EH (cell line): ENCODE measurements around the gene SIGLEC10.
"Not testable (repeated sequence)": the region's sequence is repeated elsewhere in the genome, so short reads cannot be mapped to it uniquely, and the experiment has no call there.

Source experiments
- DNase-seq: peaks from one replicate; pipeline ENCODE4 v3.0.0-alpha.2; 2015; ENCODE audit warnings: low read depth

The SIGLEC10 gene

DNA sequence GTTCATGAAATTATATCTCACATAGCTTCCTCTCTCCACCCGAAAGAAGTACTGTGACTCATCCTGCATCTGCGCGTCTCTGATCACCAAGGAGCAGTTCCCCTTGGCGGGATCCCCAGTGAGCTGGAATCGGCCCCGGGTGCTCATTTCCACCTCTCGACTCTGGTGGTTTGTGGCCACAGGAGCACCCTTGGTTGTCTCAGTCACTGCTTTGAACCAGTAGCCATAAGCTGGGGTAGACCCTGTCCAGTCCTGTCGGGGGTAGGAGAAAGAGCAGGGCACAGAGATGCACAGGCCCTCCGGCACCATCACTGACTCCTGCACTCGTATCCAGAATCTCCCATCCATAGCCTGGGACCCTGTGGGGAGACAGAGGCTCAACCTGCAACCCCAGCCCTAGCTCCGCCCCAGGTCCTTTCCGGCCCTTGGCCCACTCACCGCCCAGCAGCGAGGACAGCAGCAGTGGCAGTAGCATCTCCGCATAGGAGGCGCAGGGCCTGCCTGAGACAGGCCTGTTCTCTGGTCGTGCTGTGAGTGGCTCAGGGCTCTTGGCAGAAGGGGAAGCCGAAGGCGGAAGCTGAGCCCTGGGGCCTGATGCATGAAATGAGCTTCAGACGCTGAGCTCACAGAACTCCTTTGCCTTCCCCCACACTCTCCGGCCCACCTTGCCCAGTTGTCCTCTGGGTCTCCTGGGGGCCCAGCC, at the start of gene SIGLEC10:
Gene SIGLEC10 (minus strand): TSS at position 536 of the 703 bp plus-strand sequence. CDS start 61 bp downstream, at position 475.
- DNase-seq = no peak

GRCh38 chr19:51466723-51467122, 49.3 kb upstream of the SIGLEC10 start:
- no peak for DNase-seq

DNA sequence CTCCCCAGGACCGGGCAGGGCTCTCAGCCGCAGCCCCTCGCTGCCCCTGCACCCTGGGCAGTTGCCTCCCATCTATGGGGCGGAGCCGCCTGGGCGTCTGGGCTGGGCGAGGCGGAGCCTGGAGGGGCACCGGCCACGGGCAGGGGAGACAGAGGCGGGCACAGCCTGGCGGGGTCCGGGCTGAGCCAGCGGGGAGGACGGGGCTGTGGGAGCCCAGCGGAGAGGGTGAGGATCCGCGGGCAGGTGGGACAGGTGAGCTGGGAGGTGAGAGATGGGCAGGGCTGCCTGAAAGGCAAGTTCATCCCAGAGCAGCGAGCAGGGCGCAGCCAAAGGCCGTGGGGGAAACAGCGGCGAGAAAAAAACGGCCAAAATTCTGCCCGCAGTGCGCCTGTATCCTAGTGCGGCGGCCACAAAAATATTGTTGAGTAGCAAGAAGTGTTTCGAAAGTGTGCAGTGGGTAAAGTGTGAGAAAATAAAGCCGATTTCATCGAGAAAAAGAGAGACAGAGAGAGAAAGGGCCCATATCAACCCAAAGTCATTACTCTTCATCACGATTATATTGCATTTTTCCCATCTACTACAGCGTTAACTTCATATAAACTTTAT, 46.6 kb upstream of the SIGLEC10 start:
- not testable (repeated sequence) for DNase-seq

GRCh38 chr19:51462681-51463080, 45.2 kb upstream of the SIGLEC10 start:
- no peak for DNase-seq

DNA sequence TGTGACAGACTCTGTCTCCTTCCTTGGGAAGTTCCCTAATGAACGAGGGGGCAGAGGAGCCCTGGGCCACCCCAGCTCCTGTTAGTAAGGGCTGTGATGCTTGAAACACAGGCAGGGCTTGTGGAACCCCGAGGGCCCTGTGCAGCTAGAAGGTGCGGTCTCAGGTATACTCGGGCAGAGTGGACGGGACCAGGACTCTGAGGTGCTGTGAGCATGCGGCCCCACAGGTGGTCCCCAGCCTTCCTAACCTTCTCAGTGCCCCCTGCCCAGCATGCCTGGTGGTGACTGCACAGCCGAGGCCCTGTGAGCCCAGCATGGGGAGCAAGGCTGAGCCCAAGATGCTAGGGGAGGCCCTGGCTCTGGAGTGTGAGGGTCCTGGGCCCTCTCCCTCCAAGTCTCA, 44.8 kb upstream of the SIGLEC10 start:
- DNase-seq = no peak

- DNase-seq = no peak
Measured at GRCh38 chr19:51461723-51462161, 44.3 kb upstream of the SIGLEC10 start.

DNA sequence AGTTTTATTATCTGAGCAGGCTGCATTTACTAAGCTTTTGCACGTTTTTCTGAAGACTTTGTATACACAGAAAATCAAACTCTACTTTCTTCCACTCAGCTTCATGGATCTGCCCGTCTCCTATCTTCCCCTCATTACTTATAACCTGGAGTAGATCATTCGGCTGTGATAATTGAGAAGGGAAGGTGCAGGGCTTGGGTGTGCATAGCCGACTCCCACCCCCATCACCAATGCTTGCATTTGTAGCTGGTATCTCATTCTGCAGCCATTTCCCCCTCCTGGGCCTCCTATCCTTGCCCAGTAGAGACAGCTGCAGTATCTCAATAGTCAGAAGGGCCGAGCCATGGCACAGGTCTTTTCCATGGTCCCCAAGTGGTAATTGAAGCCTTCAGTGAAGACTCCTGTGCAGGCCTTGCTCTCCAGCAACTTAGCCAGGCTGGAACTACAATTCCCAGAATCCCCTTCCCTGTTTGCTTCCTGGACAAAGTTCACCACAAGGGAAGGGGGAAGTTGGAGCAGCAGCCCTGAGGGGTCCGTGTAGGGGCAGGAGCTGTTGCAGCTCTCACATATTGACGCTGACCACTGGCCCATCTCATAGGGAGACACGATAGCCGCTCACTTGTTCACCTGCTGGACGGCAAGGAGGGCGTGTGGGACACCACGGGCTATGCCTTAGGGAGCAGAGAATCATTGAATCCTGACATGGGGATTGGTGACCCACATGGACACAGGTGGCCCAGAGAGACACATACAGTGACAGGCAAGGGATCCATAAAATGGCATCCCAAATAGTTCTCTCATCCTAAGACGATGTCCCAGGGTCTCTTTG, 42.9 kb upstream of the SIGLEC10 start:
- DNase-seq = no peak

DNA sequence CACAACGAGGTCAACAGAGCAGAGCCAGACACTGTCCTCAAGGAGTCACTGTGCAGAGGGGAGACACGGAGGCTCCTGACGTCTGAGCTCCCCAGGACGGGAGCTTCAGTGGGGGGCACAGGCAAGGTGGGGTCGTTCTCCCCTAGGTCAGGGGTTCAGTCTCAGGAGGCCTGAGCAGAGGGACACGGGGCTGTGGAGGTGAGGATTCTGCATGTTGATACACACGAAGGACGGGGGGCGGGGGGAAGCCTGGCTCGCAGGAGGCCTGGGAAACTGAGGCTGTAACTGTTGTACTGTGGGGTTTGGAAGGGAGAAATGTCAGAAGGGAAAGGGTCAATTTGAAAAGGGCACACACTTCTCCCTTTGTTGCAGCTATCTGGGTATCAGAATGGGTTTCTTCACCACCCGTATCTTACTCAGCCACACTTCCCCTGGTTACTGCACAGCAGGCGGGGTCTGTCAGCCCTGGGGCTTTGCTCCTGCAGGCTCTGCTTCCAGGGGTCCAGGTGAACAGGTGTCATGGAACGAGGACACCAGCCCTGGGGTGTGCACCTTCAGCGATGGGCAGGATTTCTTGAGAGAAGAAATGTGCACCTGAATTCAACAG, 41.6 kb upstream of the SIGLEC10 start:
- no peak for DNase-seq

GRCh38 chr19:51458051-51458645, 40.7 kb upstream of the SIGLEC10 start, which contains the start of gene SIGLEC8:
SIGLEC8 (minus strand) TSS chr19:51458454; CDS start chr19:51458387, 67 bp downstream.
- DNase-seq = no peak

GRCh38 chr19:51457351-51458013, 40.0 kb upstream of the SIGLEC10 start:
- DNase-seq = no peak

GRCh38 chr19:51456541-51457290, 39.3 kb upstream of the SIGLEC10 start:
- no peak for DNase-seq

GRCh38 chr19:51450730-51451307, 33.4 kb upstream of the SIGLEC10 start:
- DNase-seq = no peak

DNA sequence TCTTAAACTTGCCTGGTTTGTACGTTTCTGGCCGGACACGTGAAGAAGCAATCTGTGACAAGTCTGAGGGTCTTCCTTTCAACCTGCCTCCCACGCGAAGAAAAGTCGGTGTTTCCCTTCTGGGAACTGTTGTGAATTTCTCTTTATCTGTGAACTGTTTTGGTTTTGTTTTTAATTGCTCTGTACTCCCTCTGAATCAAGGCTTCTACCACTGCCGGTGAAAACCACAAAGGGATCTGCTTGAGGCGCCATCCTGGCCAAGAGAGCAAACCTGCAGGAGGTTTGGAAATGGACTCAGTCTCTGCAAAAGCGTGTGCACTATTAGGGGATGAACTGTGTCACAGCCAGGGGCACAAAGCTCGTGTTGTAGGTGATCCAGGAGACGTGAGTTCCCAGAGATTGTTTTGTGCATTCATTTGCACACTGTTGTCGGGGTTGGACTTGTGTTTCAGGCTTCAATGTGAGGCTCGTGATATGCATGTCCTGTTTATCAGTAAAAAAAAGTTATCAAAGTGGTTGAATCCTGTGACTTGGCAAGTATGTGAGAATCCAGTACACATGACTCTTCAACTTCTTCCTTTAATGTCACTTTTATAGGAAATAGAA, 31.1 kb upstream of the SIGLEC10 start:
- no peak for DNase-seq

DNA sequence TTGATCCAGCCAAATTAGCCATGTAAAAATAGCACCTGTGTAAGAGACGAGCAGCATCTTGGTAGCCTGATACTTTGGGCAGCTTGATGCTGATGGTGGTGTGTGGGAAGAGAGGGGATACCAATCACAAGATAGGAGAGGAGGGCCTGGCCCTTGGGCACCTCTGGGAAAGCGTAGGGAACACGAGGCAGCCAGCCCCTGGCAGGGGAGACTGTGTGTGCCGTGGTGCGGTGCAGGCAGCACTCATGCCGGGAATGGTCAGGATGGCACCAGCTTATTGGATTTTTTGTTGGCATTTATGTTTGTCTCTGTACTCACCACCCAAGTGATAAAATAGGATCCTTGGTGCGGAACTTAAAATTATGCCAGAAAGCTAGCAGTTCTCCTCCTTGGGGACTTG, 30.6 kb upstream of the SIGLEC10 start:
- DNase-seq = no peak

DNA sequence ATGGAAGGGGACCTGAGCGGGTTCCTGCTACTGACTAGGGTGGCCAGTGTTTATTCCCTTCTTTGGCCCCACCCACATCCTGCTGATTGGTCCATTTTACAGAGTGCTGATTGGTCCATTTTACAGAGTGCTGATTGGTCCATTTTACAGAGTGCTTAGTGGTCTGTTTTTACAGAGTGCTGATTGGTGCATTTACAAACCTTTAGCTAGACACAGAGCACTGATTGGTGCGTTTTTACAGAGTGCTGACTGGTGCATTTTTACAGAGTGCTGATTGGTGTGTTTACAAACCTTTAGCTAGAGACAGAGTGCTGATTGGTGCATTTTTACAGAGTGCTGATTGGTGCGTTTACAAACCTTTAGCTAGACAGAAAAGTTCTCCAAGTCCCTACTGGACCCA, 30.1 kb upstream of the SIGLEC10 start:
- not testable (repeated sequence) for DNase-seq

GRCh38 chr19:51441410-51442390, 24.3 kb upstream of the SIGLEC10 start:
- DNase-seq = no peak

DNA sequence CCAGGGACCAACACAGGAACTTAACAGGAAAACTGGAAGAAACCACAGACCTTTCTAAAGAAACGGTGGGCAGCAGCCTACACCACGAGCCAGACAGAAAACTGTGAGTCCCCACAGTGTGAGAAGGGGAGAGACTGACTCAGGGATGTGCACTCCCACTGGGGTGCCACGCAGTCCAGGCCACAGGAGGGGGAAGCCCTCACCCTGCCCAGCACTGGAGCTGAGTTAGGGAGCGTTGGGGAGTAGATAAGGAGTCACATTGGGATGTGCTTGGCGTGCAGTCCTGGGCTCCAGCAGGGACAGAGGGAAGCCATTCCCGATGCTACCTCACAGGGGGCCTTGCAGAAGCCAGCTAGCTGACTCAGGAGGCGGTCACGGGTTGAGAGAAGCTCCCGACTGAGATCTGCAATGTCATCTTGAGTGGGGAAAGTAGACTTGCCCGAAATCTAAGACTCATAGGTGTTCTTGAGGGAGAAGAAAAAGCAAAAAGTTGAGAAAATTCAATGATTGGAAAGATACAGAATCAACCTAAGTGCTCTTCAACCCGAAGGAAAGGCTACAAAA, 23.5 kb upstream of the SIGLEC10 start:
- DNase-seq = no peak

DNA sequence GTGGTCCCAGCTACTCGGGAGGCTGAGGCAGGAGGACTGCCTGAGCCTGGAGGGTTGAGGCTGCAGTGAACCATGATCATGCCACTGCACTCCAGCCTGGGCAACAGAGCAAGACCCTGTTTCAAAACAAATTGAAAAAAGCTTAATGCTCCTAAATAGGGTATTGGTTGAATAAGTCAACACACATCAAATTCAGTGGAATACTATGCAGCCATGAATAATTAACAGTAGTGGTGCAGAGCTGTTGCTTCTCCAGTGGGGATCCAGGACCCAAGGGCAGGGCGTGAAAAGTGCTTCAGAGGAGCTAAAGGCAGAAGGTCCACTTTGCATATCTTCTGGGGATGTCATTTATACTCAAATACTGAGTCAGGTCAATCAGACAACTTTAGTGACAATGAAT, 22.6 kb upstream of the SIGLEC10 start:
- DNase-seq = no peak
